Peyer's patch (tissue), 4 donors: ENCODE measurements around the gene TUT1.

Experiments
- CTCF ChIP-seq, 6 experiments: fragments of 450-650 bp in 4 of 6; fragments of 200-600 bp in 2 of 6; sonication (generic) in 1 of 6; IDR thresholded peaks; one replicate each; pipeline ENCODE4 v1.5.1; 2017 to 2019; ENCODE audit warnings: antibody characterized with exemption in 6 of 6, mild to moderate bottlenecking in 3 of 6, moderate library complexity in 1 of 6
- POLR2A ChIP-seq, 2 donors: fragments of 450-650 bp; IDR thresholded peaks; one replicate each; pipeline ENCODE4 v1.5.1; 2017; ENCODE audit warnings: antibody characterized with exemption in 2 of 2, mild to moderate bottlenecking in 2 of 2, moderate library complexity in 2 of 2

- TF ChIP-seq CTCF (IDR thresholded peaks at IDR 0.05) = no peak
- no peak for TF ChIP-seq POLR2A (IDR thresholded peaks at IDR 0.05)
These were observed 17.5 kb upstream of the TUT1 start for GRCh38 chr11:62608776-62609175.
